LHCN-M2 (cell line): ENCODE data around the gene LONP1. TPM values are rescaled to one million over a fixed set of nuclear protein-coding genes. Genes with fewer than 3 reads are reported as not detected.

Experiments used
- DNase-seq: peaks from one replicate; pipeline ENCODE4 v3.0.0-alpha.2; 2012; ENCODE audit warnings: low read depth
- total RNA-seq: library from RNA; depleted of rRNA; stranded (reverse); fragments of >200 nt; gene quantifications from 2 replicates; pipeline ENCODE4 v1.2.3, GENCODE V29; 2014; rRNA removed

LONP1 gene
- total RNA-seq, 1 experiment from 2014 or later, result 71.2 TPM

- no peak for DNase-seq
Observed at GRCh38 chr19:5655412-5655811, 64.5 kb downstream of the LONP1 start.

- no peak for DNase-seq
Observed at GRCh38 chr19:5654931-5655330, 65.0 kb downstream of the LONP1 start.

DNA sequence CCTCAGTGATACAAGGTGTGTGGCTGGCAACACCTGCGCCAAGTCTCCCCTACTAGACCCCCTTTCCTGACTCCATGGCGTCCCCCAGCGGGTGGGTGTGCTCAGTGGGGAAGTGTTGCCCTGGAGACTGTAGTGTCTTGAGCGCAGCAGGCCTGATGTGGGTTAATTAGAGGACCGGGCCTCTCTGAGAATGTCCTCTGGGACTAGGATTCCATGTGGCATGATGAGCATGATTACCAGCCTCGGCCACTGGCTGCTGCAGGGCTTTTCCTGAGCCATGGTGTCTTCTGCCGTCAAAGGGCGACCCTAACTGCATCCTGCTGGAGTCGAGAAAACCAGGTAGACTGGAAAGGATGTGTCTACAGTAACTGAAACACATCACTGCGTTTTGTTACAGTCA lies 67.7 kb downstream of the LONP1 start:
- no peak for DNase-seq

- DNase-seq, result no peak
Observed at GRCh38 chr19:5651361-5651760, 68.6 kb downstream of the LONP1 start.

- no peak for DNase-seq
Observed at GRCh38 chr19:5648464-5648863, 71.5 kb downstream of the LONP1 start.

DNA sequence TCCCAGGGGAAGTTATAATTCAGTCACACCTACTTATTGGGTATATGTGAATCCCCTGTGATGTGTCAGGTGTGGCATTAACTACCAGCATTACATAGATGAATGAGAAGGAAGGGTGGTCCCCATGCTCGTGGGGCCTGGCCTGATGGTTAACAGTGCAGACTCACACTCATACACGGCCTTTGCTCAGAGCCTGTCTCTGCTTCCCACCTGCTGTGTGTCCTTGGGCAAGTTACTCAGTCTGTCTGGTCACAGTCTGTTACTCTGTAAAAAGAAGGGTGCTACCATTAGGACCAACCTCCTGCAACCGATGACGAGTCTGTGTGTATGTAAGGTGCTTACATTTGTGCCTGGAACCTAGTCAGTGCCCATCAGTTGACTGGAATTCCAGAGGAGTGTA lies 73.2 kb downstream of the LONP1 start:
- DNase-seq, result no peak

DNA sequence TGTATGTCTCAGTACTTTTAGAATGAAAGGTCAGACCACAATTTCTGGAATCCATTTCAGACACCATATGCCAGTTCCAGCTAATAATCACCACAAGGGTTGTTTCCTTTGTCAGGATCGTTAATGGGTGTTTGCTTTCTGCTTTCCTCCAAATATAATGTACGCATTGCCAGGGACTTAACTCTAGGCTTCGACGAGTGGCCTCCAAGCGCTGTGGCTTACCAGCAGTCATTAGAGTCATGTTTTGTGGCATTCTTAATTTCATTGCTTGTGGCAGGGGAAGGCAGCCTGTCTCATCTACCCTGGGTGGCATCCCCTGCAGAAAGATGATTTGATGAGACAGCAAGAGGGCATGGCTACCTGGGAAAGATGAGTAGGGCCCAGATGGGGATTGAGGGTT lies 74.5 kb downstream of the LONP1 start:
- no peak for DNase-seq

DNA sequence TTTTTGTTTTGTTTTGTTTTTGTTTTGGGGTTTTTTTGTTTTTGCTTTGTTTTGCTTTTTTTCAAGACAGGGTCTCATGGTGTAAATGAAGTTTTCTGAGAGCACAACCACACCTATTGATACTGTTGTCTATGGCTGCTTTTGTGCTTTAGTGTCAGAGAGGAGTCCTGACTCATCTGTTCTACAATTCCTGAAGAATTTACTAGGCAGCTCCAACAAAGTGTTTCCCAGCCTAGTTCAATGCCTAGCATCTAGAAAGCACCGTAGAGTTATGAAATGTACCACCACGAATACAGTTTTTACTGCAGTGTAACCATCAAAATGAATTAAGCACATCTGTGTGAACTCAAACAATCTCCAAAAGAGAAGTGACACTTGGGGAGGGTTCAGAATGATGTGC lies 75.9 kb downstream of the LONP1 start:
- no peak for DNase-seq

GRCh38 chr19:5643060-5643459 lies 76.9 kb downstream of the LONP1 start:
- no peak for DNase-seq

GRCh38 chr19:5642204-5642603 lies 77.7 kb downstream of the LONP1 start:
- DNase-seq, result no peak

Other genes with a start within 250 kb of the LONP1 start
- gene TINCR, start 152.2 kb downstream of the LONP1 start, total RNA-seq, result 0.06 TPM in 1 of 2 replicates, not detected in the other
- gene SAFB2, start 97.4 kb downstream of the LONP1 start, total RNA-seq, result 17.6 and 23.2 TPM in 2 replicates
- 21.2 and 45.7 TPM in 2 replicates for gene SAFB, start 97.1 kb downstream of the LONP1 start, total RNA-seq
- gene MICOS13, start 39.6 kb downstream of the LONP1 start, total RNA-seq, result 48.8 and 52.1 TPM in 2 replicates
- gene HSD11B1L, start 39.1 kb downstream of the LONP1 start, total RNA-seq, result 22.4 and 24.7 TPM in 2 replicates
- gene RPL36, start 29.9 kb downstream of the LONP1 start, total RNA-seq, result 795 and 866 TPM in 2 replicates
- not detected in 2 replicates for gene CATSPERD, start 491 bp upstream of the LONP1 start, total RNA-seq
- gene PRR22, start 64.6 kb upstream of the LONP1 start, total RNA-seq, result 2.0 and 2.9 TPM in 2 replicates
- 44.6 and 47.6 TPM in 2 replicates for gene DUS3L, start 71.0 kb upstream of the LONP1 start, total RNA-seq
- gene NRTN, start 84.9 kb upstream of the LONP1 start, total RNA-seq, result not detected in 2 replicates
- not detected in 2 replicates for gene FUT6, start 119.6 kb upstream of the LONP1 start, total RNA-seq
- gene FUT3, start 131.3 kb upstream of the LONP1 start, total RNA-seq, result not detected in 2 replicates
- gene FUT5, start 150.4 kb upstream of the LONP1 start, total RNA-seq, result not detected in 2 replicates
- 172 and 188 TPM in 2 replicates for gene NDUFA11, start 183.6 kb upstream of the LONP1 start, total RNA-seq
- 2.6 and 3.0 TPM in 2 replicates for gene VMAC, start 184.7 kb upstream of the LONP1 start, total RNA-seq
- gene CAPS, start 194.1 kb upstream of the LONP1 start, total RNA-seq, result 2.4 and 3.5 TPM in 2 replicates